Activated CD8-positive, alpha-beta T cell treated with anti-CD3 and anti-CD28 coated beads for 36 hours (primary cell): ENCODE measurements around the gene GPX2. TPM values are rescaled to one million over a fixed set of nuclear protein-coding genes. Genes with fewer than 3 reads are reported as not detected.

Experiments used
- ATAC-seq: fragments of 200-7000 bp; cut with Tn5 transposase; one replicate; pipeline ENCODE4 v1.10.0; 2021; ENCODE audit warnings: mild to moderate bottlenecking, moderate library complexity
- CTCF ChIA-PET: fragments of 350-600 bp; sonication (Branson Sonifier 250); formaldehyde crosslinking; loops from one replicate; lab custom pipeline; 2021; ENCODE audit warnings: antibody characterized with exemption; lab: Charles Lee
- POLR2A ChIA-PET: fragments of 350-600 bp; sonication (Branson Sonifier 250); formaldehyde crosslinking; loops from one replicate; lab custom pipeline; 2021; ENCODE audit warnings: antibody characterized with exemption; lab: Charles Lee
- DNase-seq: peaks from one replicate; pipeline ENCODE4 v3.0.0-alpha.2; 2020
- H3K27ac Mint-ChIP-seq: one replicate; pipeline ENCODE4 v1.8.0; 2021; ENCODE audit warnings: mild to moderate bottlenecking, mixed read lengths
- H3K27me3 Mint-ChIP-seq: one replicate; pipeline ENCODE4 v1.8.0; 2021; ENCODE audit warnings: mixed read lengths
- H3K36me3 Mint-ChIP-seq: one replicate; pipeline ENCODE4 v1.8.0; 2021; ENCODE audit warnings: low read depth, mixed read lengths
- H3K4me1 Mint-ChIP-seq: one replicate; pipeline ENCODE4 v1.8.0; 2021; ENCODE audit warnings: low read depth, mixed read lengths
- H3K4me3 Mint-ChIP-seq: one replicate; pipeline ENCODE4 v1.8.0; 2021; ENCODE audit warnings: mild to moderate bottlenecking, moderate library complexity, mixed read lengths
- H3K9me3 Mint-ChIP-seq: one replicate; pipeline ENCODE4 v1.8.0; 2021; ENCODE audit warnings: mixed read lengths
- intact Hi-C: fragments of 100-400 bp; cut with micrococcal nuclease; formaldehyde crosslinking; loops from one replicate; pipeline ENCODE4 v1.10.0; 2022
- total RNA-seq, 2 experiments: library from RNA; stranded (reverse); gene quantifications; one replicate each; pipeline ENCODE4 v1.2.3, GENCODE V29; 2021
- TF ChIP-seq, protein P1 (sequence below): fragments of 200-600 bp; IDR thresholded peaks from one replicate; pipeline ENCODE4 v1.8.0; 2022; ENCODE audit warnings: antibody characterized with exemption, mild to moderate bottlenecking

Gene GPX2
- total RNA-seq, 2 experiments from 2014 or later: not detected

DNA sequence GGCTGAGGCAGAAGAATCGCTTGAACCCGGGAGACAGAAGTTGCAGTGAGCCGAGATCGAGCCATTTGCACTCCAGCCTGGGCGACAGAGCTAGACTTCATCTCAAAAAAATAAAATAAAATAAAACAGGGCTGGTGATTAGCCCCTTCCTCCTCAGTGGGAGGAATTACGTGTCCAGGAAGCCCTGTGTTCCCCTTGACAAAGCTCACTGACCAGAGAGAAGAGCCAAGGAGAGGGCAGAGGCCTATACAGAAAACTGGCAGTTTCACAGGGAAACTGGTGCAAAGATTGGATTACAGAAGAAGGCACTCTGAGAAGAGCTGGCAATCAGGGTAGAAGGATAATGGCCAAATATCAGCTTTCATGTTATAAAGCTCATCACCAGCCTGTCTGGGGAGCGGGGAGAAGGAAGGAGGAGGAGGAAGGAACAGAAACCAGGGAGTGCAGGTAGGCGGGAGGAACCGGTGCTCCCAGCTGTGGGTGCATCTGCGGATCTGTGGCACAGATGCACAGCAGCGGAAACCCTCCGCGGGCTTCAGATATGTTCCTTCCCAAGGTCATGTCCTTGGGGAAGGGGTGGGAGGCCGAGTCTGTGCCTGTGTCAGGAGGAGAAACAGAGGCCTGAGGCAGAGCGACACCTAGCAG is 22.9 kb upstream of the GPX2 start:
- intact Hi-C loops: no loop called here
- ChIA-PET CTCF (interaction anchor here (1.0 to 1.7 kb wide), 5 partner anchors 17 to 142 kb away, joined by 3 to 4 read pairs (median 3); no protein-coding TSS in a partner anchor), POLR2A (no interaction called here)
- no peaks in the 10 kb centered on the region for H3K9me3 Mint-ChIP-seq
- no peak overlapping the region for H3K4me3 Mint-ChIP-seq
- peaks cover 3% of the 10 kb centered on the region for H3K36me3 Mint-ChIP-seq
- peaks cover 1% of the 10 kb centered on the region for H3K4me1 Mint-ChIP-seq
- no peak for ATAC-seq
- DNase-seq: no peak
- no peaks in the 10 kb centered on the region for H3K27me3 Mint-ChIP-seq
- no peak overlapping the region for H3K27ac Mint-ChIP-seq
- TF ChIP-seq, protein P1, sequence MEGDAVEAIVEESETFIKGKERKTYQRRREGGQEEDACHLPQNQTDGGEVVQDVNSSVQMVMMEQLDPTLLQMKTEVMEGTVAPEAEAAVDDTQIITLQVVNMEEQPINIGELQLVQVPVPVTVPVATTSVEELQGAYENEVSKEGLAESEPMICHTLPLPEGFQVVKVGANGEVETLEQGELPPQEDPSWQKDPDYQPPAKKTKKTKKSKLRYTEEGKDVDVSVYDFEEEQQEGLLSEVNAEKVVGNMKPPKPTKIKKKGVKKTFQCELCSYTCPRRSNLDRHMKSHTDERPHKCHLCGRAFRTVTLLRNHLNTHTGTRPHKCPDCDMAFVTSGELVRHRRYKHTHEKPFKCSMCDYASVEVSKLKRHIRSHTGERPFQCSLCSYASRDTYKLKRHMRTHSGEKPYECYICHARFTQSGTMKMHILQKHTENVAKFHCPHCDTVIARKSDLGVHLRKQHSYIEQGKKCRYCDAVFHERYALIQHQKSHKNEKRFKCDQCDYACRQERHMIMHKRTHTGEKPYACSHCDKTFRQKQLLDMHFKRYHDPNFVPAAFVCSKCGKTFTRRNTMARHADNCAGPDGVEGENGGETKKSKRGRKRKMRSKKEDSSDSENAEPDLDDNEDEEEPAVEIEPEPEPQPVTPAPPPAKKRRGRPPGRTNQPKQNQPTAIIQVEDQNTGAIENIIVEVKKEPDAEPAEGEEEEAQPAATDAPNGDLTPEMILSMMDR: no peak

DNA sequence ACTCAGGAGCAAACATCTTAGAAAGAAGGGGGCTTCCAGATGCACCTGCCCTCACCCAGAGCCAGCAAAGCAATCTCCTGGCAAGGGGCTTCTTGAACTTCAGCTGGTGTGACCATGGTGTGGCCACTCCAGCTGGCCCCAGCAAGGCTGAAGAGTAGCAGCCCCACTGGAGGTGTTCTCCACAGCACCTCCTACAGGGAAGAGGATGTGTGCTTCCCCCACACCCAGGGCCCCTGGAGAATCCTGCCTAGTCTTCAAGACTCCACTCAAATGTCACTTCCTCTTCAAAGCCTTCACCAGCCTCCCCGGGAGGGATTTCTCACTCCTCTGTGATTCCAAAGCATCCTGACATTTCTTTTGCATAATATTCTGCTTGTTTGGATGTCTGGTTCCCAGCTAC is 21.1 kb upstream of the GPX2 start:
- ChIA-PET POLR2A (no interaction called here), CTCF (interaction anchor here (0.9 kb wide), 1 partner anchor 167 kb away, joined by 3 read pairs; no protein-coding TSS in a partner anchor)
- Mint-ChIP-seq H3K36me3 (peaks cover 3% of the 10 kb centered on the region), H3K4me3 (no peak overlapping the region), H3K9me3 (no peaks in the 10 kb centered on the region), H3K27ac (no peak overlapping the region), H3K27me3 (no peaks in the 10 kb centered on the region), H3K4me1 (peaks cover 2% of the 10 kb centered on the region)
- intact Hi-C loops: no loop called here
- ATAC-seq (no peak), DNase-seq (no peak)
- TF ChIP-seq, protein P1: no peak

DNA sequence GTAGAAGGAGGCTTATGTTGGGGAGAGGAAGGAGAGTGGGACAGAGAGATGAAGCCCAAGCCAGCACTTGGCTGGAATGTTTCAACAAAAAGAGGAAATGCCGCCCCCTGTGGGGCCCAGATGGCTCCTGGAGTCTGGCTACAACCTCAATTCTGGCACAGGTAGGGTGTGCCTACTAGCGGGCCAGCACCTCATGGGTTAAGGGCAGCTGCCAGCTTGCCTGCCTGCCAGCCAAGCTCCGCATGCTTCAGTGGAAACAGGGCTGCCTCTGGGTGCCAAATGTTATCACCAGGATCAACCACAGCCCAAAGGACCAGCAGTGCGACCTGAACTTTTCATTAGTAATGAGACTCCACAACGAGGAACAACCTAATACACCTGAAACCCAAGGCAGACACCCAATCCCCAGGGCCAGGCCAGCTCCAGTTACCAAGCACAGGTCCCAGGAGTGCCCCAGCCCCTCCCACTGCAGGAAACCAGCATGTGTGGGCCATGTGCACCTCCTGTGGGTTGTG is 18.3 kb upstream of the GPX2 start:
- TF ChIP-seq, protein P1: no peak
- no peak for ATAC-seq
- no peaks in the 10 kb centered on the region for H3K27me3 Mint-ChIP-seq
- intact Hi-C loops: no loop called here
- no peak overlapping the region for H3K27ac Mint-ChIP-seq
- ChIA-PET CTCF (no interaction called here), POLR2A (no interaction called here)
- H3K4me1 Mint-ChIP-seq: peaks cover 2% of the 10 kb centered on the region
- H3K4me3 Mint-ChIP-seq: no peak overlapping the region
- no peaks in the 10 kb centered on the region for H3K9me3 Mint-ChIP-seq
- DNase-seq: no peak
- H3K36me3 Mint-ChIP-seq: peaks cover 3% of the 10 kb centered on the region

DNA sequence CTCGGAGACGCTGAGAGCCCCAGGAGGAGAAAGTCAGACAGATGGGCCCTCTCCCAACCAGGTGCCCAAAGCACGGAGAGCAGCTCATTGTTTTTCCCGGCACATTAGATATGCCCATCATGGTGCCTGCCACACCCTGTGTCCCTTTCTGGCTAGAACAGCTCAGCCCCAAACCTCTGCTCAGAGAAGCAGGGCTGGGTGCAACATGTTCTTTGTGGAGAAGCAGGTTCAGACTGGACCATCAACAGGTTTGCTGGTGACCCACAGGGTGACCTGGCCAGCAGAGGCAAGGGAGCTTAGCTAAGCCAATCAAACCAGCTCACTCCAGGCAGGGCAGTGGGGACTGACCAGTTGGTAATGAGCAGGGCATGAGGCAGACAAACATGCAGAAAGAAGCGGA is 16.2 kb upstream of the GPX2 start:
- ATAC-seq (no peak), DNase-seq (no peak)
- TF ChIP-seq, protein P1: no peak
- POLR2A ChIA-PET: no interaction called here
- no peaks in the 10 kb centered on the region for H3K27me3 Mint-ChIP-seq
- intact Hi-C loops: no loop called here
- peaks cover under 1% of the 10 kb centered on the region for H3K36me3 Mint-ChIP-seq
- CTCF ChIA-PET: no interaction called here
- no peak overlapping the region for H3K27ac Mint-ChIP-seq
- no peaks in the 10 kb centered on the region for H3K9me3 Mint-ChIP-seq
- H3K4me3 Mint-ChIP-seq: no peak overlapping the region
- H3K4me1 Mint-ChIP-seq: peaks cover 2% of the 10 kb centered on the region

DNA sequence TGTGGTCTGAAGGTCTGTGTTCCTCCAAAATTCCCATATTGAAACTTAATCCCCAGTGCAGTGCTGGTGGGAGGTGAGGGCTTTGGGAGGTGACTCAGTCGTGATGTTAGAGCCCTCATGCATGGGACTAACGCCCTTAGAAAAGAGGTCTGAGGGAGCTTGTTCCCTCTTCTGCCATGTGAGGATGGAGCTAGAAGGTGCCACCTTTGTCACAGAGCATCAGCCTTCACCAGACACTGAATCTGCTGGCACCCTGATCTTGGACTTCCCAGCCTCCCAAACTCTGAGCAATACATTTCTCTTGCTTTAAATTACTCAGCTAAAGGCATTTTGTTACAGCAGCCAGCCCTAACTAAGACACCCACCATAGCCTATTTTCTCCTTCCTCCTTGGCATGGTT is 15.7 kb upstream of the GPX2 start:
- Mint-ChIP-seq H3K36me3 (no peaks in the 10 kb centered on the region), H3K4me1 (peaks cover 2% of the 10 kb centered on the region), H3K9me3 (no peaks in the 10 kb centered on the region), H3K27ac (no peak overlapping the region), H3K4me3 (no peak overlapping the region), H3K27me3 (no peaks in the 10 kb centered on the region)
- ChIA-PET CTCF (no interaction called here), POLR2A (no interaction called here)
- no peak for DNase-seq
- no peak for ATAC-seq
- intact Hi-C loops: no loop called here
- TF ChIP-seq, protein P1: no peak
